K562 (cell line): ENCODE data around the gene ZNF865. TPM values are rescaled to one million over a fixed set of nuclear protein-coding genes. Genes with fewer than 3 reads are reported as not detected.

Experiments used
- CREM ChIP-seq: IDR thresholded peaks from 2 replicates; pipeline ENCODE4 v1.6.1; 2014; ENCODE audit warnings: antibody characterized with exemption, low read depth
- DDX20 ChIP-seq: fragments of 450-650 bp; IDR thresholded peaks from 2 replicates; pipeline ENCODE4 v1.6.1; 2016; ENCODE audit warnings: missing genetic modification characterization, low read depth, mild to moderate bottlenecking, missing compliant biosample characterization, moderate library complexity
- FOXA3 ChIP-seq, 2 experiments: fragments of 450-650 bp in 1 of 2; sonication (generic) in 1 of 2; formaldehyde crosslinking; IDR thresholded peaks in 1 of 2; conservative IDR thresholded peaks in 1 of 2; 2 replicates each; pipeline versions ENCODE4 v1.4.0 to v1.8.0; 2020 to 2022; ENCODE audit warnings: mild to moderate bottlenecking in 2 of 2, missing genetic modification reagents in 1 of 2
- FOXK2 ChIP-seq, 2 experiments: fragments of 450-650 bp; IDR thresholded peaks in 1 of 2; conservative IDR thresholded peaks in 1 of 2; 2 replicates each; pipeline ENCODE4 v1.6.1; 2016; ENCODE audit warnings: low read depth in 2 of 2, mild to moderate bottlenecking in 1 of 2
- HDAC6 ChIP-seq: IDR thresholded peaks from 2 replicates; pipeline ENCODE4 v1.6.1; 2012; ENCODE audit warnings: low read depth, mild to moderate bottlenecking, control low read depth, inconsistent platforms, low read length, moderate library complexity
- MXI1 ChIP-seq: IDR thresholded peaks from 2 replicates; pipeline ENCODE4 v1.6.1; 2011; ENCODE audit warnings: low read depth, mild to moderate bottlenecking, improper control_type of control experiment, low read length
- NEUROD1 ChIP-seq: fragments of 150-350 bp; IDR thresholded peaks from 2 replicates; pipeline ENCODE4 v1.6.1; 2014; ENCODE audit warnings: borderline replicate concordance, low read length, low read depth; ENCODE audit not compliant: partially characterized antibody
- NFATC3 ChIP-seq: fragments of 450-650 bp; IDR thresholded peaks from 2 replicates; pipeline ENCODE4 v1.6.1; 2017; ENCODE audit warnings: mild to moderate bottlenecking
- PHB2 ChIP-seq: fragments of 450-650 bp; IDR thresholded peaks from 2 replicates; pipeline ENCODE4 v1.6.1; 2017; ENCODE audit warnings: low read depth
- PTRF ChIP-seq: fragments of 450-650 bp; IDR thresholded peaks from 2 replicates; pipeline ENCODE4 v1.6.1; 2016; ENCODE audit warnings: mild to moderate bottlenecking, missing genetic modification characterization, missing compliant biosample characterization
- SP1 ChIP-seq: sonication (generic); formaldehyde crosslinking; IDR thresholded peaks from 2 replicates; pipeline ENCODE4 v1.8.1; 2022; ENCODE audit warnings: mild to moderate bottlenecking, missing genetic modification reagents
- ZEB2 ChIP-seq: fragments of 450-650 bp; IDR thresholded peaks from 2 replicates; pipeline ENCODE4 v1.6.1; 2016
- ZKSCAN1 ChIP-seq: fragments of 150-350 bp; IDR thresholded peaks from 2 replicates; pipeline ENCODE4 v1.6.1; 2016; ENCODE audit warnings: low read depth, low read length
- polyA plus RNA-seq, 8 experiments: library from polyadenylated mRNA; depleted of rRNA in 4 of 8; stranded (reverse) in 5 of 8; unstranded in 3 of 8; fragments of >200 nt; fragmentation: Nextera tagmentation in 2 of 8; fragmentation: Illumina TruSeq in 1 of 8; extraction: Ambion mirVana in 2 of 8; extraction: Trizol in 1 of 8; gene quantifications; 2 replicates each; pipeline versions ENCODE4 v1.2.1 to v1.2.3, GENCODE V29; 2011 to 2014; ENCODE audit warnings: inconsistent platforms in 1 of 8, missing spikeins in 1 of 8
- total RNA-seq, 7 experiments: library from RNA; depleted of rRNA in 6 of 7; stranded (reverse); fragments of >200 nt in 6 of 7; fragmentation: Illumina TruSeq in 2 of 7; extraction: Trizol in 2 of 7; gene quantifications; 2 replicates each; pipeline versions ENCODE4 v1.2.1 to v1.2.3, GENCODE V29; 2011 to 2021; ENCODE audit warnings: low replicate concordance in 1 of 7
- TF ChIP-seq, protein P1 (sequence below): fragments of 250-450 bp; sonication (Bioruptor Pico); IDR thresholded peaks from 2 replicates; pipeline ENCODE4 v1.8.0; 2021; ENCODE audit warnings: moderate library complexity, mild to moderate bottlenecking, inconsistent platforms
- TF ChIP-seq, protein P2 (sequence below): IDR thresholded peaks from 2 replicates; pipeline ENCODE4 v1.6.1; 2016; ENCODE audit warnings: missing genetic modification characterization, missing compliant biosample characterization
- TF ChIP-seq, protein P3 (sequence below): fragments of 450-650 bp; formaldehyde crosslinking; IDR thresholded peaks from 2 replicates; pipeline ENCODE4 v1.4.0; 2020; ENCODE audit warnings: mild to moderate bottlenecking, mixed read lengths
- TF ChIP-seq, protein P4 (sequence below): sonication (generic); formaldehyde crosslinking; IDR thresholded peaks from 2 replicates; pipeline ENCODE4 v1.8.1; 2023; ENCODE audit warnings: mild to moderate bottlenecking, missing genetic modification reagents, moderate library complexity
- TF ChIP-seq, protein P5 (sequence below), 2 experiments: IDR thresholded peaks; 2 replicates each; pipeline ENCODE4 v1.6.1; 2011; ENCODE audit warnings: borderline replicate concordance in 1 of 2, control low read depth in 1 of 2, low read depth in 1 of 2, low read length in 1 of 2, mild to moderate bottlenecking in 1 of 2, mixed read lengths in 1 of 2, moderate library complexity in 1 of 2; ENCODE audit not compliant: insufficient read depth in 1 of 2, insufficient read length in 1 of 2, poor library complexity in 1 of 2, severe bottlenecking in 1 of 2; ENCODE audit errors: extremely low read depth in 1 of 2
- TF ChIP-seq, protein P6 (sequence below): fragments of 450-650 bp; IDR thresholded peaks from one replicate; pipeline ENCODE4 v1.6.1; 2018; ENCODE audit warnings: mild to moderate bottlenecking, moderate library complexity; ENCODE audit not compliant: partially characterized antibody

ZNF865 gene
- total and polyA plus RNA-seq, 9 of the 15 experiments (the other 6 are each of a cell fraction or from before 2014, with no cell fraction given) = 0.40 to 18.8 (median 1.6) TPM; not detected in 2

DNA sequence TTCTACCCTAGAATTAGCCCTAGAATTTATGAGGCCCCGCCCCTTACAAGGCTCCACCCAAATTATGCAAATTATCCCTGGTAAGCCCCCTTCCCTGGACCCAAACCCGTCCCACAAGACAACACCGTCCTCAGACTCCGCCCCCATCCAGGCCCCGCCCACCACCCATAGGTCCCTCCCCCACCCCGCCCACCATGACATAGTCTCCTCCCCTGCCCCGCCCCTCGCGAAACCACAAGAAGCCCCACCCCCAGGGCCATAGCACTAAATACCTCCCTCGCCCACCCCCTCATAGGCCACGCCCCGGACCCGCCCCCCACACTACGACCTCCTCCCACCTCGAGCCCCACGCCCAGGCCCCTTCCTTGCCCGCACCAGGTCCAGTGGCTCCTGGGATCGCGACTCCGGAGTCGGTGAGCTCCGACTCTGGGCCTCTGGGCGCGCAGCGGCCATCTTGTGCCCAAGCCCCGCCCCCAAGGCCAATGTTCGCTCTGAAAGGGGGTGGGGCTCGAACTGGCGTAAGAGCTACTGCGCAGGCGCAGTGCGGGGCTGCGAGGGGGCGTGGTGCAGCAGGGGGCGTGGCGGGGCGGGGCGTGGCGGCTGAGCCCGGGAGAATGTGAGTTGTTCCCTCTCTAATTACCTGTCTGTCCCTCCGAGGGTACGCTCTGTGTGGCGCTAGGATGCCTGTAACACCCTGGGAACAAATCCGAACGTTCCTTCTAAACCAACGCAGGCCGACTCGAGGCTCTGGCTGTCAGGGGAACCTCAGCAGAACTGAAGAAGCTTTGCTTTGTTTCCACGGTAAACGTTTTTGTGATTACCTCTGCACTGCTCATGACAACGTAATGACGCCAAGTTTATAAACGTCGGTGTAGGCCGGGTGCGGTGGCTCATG lies 18.9 kb downstream of the ZNF865 start, which contains the start of gene ZNF784 (continued):
- TF ChIP-seq, protein P1, sequence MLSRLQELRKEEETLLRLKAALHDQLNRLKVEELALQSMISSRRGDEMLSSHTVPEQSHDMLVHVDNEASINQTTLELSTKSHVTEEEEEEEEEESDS (CRISPR knock-in tag) = no peak
- no peak for TF ChIP-seq DDX20
- no peak for TF ChIP-seq HDAC6
- no peak for TF ChIP-seq NFATC3
- no peak for TF ChIP-seq PHB2
- TF ChIP-seq, protein P2, sequence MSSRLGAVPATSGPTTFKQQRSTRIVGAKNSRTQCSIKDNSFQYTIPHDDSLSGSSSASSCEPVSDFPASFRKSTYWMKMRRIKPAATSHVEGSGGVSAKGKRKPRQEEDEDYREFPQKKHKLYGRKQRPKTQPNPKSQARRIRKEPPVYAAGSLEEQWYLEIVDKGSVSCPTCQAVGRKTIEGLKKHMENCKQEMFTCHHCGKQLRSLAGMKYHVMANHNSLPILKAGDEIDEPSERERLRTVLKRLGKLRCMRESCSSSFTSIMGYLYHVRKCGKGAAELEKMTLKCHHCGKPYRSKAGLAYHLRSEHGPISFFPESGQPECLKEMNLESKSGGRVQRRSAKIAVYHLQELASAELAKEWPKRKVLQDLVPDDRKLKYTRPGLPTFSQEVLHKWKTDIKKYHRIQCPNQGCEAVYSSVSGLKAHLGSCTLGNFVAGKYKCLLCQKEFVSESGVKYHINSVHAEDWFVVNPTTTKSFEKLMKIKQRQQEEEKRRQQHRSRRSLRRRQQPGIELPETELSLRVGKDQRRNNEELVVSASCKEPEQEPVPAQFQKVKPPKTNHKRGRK (tag) = no peak
- peak; percentile 19; the same call in 1 of the 2 replicates for TF ChIP-seq CREM
- 0 out of 2 replicates have a peak, but pooled peaks have one; percentile 59 for TF ChIP-seq ZEB2
- TF ChIP-seq PTRF = no peak
- peak; percentile 20 for TF ChIP-seq NEUROD1
- TF ChIP-seq, protein P3, sequence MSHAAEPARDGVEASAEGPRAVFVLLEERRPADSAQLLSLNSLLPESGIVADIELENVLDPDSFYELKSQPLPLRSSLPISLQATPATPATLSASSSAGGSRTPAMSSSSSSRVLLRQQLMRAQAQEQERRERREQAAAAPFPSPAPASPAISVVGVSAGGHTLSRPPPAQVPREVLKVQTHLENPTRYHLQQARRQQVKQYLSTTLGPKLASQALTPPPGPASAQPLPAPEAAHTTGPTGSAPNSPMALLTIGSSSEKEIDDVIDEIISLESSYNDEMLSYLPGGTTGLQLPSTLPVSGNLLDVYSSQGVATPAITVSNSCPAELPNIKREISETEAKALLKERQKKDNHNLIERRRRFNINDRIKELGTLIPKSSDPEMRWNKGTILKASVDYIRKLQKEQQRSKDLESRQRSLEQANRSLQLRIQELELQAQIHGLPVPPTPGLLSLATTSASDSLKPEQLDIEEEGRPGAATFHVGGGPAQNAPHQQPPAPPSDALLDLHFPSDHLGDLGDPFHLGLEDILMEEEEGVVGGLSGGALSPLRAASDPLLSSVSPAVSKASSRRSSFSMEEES (CRISPR knock-in tag) = no peak
- TF ChIP-seq FOXA3 (CRISPR knock-in tag; conservative IDR thresholded peaks at IDR 0.05 in 1 of 2, IDR thresholded peaks at IDR 0.05 in 1 of 2) = no peak
- peak; percentile 94 for TF ChIP-seq SP1
- TF ChIP-seq, protein P4, sequence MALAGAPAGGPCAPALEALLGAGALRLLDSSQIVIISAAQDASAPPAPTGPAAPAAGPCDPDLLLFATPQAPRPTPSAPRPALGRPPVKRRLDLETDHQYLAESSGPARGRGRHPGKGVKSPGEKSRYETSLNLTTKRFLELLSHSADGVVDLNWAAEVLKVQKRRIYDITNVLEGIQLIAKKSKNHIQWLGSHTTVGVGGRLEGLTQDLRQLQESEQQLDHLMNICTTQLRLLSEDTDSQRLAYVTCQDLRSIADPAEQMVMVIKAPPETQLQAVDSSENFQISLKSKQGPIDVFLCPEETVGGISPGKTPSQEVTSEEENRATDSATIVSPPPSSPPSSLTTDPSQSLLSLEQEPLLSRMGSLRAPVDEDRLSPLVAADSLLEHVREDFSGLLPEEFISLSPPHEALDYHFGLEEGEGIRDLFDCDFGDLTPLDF = no peak
- TF ChIP-seq FOXK2 (conservative IDR thresholded peaks at IDR 0.05 in 1 of 2, IDR thresholded peaks at IDR 0.05 in 1 of 2; ENCODE audit: low read depth in 2 of 2) = peak in 1 of 2 experiments; percentile 54; a peak in 1 of 4 replicates
- TF ChIP-seq MXI1 = peak; percentile 46; the same call in 1 of the 2 replicates
- no peak for TF ChIP-seq ZKSCAN1
- TF ChIP-seq, protein P5, sequence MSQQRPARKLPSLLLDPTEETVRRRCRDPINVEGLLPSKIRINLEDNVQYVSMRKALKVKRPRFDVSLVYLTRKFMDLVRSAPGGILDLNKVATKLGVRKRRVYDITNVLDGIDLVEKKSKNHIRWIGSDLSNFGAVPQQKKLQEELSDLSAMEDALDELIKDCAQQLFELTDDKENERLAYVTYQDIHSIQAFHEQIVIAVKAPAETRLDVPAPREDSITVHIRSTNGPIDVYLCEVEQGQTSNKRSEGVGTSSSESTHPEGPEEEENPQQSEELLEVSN (IDR thresholded peaks at IDR 0.05; ENCODE audit: borderline replicate concordance in 1 of 2, extremely low read depth in 1 of 2, insufficient read depth in 1 of 2, insufficient read length in 1 of 2, low read depth in 1 of 2, low read length in 1 of 2, poor library complexity in 1 of 2, severe bottlenecking in 1 of 2) = peak in 1 of 2 experiments; percentile 35
- TF ChIP-seq, protein P6, sequence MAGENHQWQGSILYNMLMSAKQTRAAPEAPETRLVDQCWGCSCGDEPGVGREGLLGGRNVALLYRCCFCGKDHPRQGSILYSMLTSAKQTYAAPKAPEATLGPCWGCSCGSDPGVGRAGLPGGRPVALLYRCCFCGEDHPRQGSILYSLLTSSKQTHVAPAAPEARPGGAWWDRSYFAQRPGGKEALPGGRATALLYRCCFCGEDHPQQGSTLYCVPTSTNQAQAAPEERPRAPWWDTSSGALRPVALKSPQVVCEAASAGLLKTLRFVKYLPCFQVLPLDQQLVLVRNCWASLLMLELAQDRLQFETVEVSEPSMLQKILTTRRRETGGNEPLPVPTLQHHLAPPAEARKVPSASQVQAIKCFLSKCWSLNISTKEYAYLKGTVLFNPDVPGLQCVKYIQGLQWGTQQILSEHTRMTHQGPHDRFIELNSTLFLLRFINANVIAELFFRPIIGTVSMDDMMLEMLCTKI = no peak
